SK-N-SH (cell line): ENCODE data around the gene SIRT2. TPM values are rescaled to one million over a fixed set of nuclear protein-coding genes. Genes with fewer than 3 reads are reported as not detected.

Source experiments
- CTCF ChIA-PET: fragments of 300-600, 350-600 bp; formaldehyde crosslinking; extraction: SDS; loops from one replicate; lab custom pipeline; 2021; lab: Yijun Ruan, JAX
- POLR2A ChIA-PET: fragments of 350-600 bp; sonication (Branson Sonifier 250); formaldehyde crosslinking; extraction: SDS; loops from one replicate; lab custom pipeline; 2020; ENCODE audit warnings: antibody characterized with exemption, inconsistent platforms; lab: Yijun Ruan, JAX
- DNase-seq: peaks from one replicate; pipeline ENCODE4 v3.0.0; 2012
- H2AFZ ChIP-seq: fragments of 200-600 bp; sonication (generic); 2 replicates; pipeline ENCODE4 v1.8.1; 2016; ENCODE audit warnings: antibody characterized with exemption, mild to moderate bottlenecking, low read depth
- H3F3A ChIP-seq: fragments of 200-600 bp; sonication (generic); replicated peaks from 2 replicates; pipeline ENCODE3; 2016; ENCODE audit warnings: antibody characterized with exemption, mild to moderate bottlenecking; ENCODE audit not compliant: insufficient read depth
- H3K27ac ChIP-seq, 2 experiments: fragments of 200-500 bp in 1 of 2; fragments of 200-600 bp in 1 of 2; sonication (Bioruptor generic) in 1 of 2; sonication (generic), shearing (Covaris generic) in 1 of 2; 2 replicates each; pipeline versions ENCODE4 v1.5.1 to v1.6.1; 2014 to 2016; ENCODE audit warnings: low read depth in 2 of 2, inconsistent platforms in 1 of 2, low read length in 1 of 2, mild to moderate bottlenecking in 1 of 2, mixed read lengths in 1 of 2
- H3K27me3 ChIP-seq: fragments of 200-600 bp; sonication (generic), shearing (Covaris generic); 2 replicates; pipeline ENCODE4 v1.6.1; 2016; ENCODE audit warnings: mixed run types; ENCODE audit not compliant: insufficient read depth
- H3K36me3 ChIP-seq, 2 experiments: fragments of 200-500 bp in 1 of 2; fragments of 200-600 bp in 1 of 2; sonication (Bioruptor generic) in 1 of 2; sonication (generic) in 1 of 2; replicated peaks in 1 of 2; 2 replicates each; pipeline versions ENCODE3 to v1.5.1; 2014 to 2016; ENCODE audit warnings: low read length in 1 of 2, mild to moderate bottlenecking in 1 of 2; ENCODE audit not compliant: insufficient read depth in 2 of 2, control insufficient read depth in 1 of 2
- H3K4me1 ChIP-seq, 2 experiments: fragments of 200-500 bp in 1 of 2; fragments of 200-600 bp in 1 of 2; sonication (Bioruptor generic) in 1 of 2; sonication (generic), shearing (Covaris generic) in 1 of 2; 2 replicates each; pipeline versions ENCODE4 v1.5.1 to v1.6.1; 2014 to 2016; ENCODE audit warnings: low read depth in 1 of 2, low read length in 1 of 2, mixed run types in 1 of 2; ENCODE audit not compliant: insufficient read depth in 2 of 2, control insufficient read depth in 1 of 2
- H3K4me2 ChIP-seq: fragments of 200-600 bp; sonication (generic), shearing (Covaris generic); 2 replicates; pipeline ENCODE4 v1.6.1; 2017; ENCODE audit warnings: mixed run types
- H3K4me3 ChIP-seq, 2 experiments: fragments of 200-500 bp in 1 of 2; fragments of 200-600 bp in 1 of 2; sonication (Bioruptor generic) in 1 of 2; sonication (generic), shearing (Covaris generic) in 1 of 2; 2 replicates each; pipeline versions ENCODE4 v1.5.1 to v1.8.1; 2014 to 2016; ENCODE audit warnings: low read depth in 2 of 2, inconsistent platforms in 1 of 2, low read length in 1 of 2, mild to moderate bottlenecking in 1 of 2, mixed read lengths in 1 of 2, moderate library complexity in 1 of 2
- H3K79me2 ChIP-seq: fragments of 200-600 bp; sonication (generic); 2 replicates; pipeline ENCODE4 v1.8.1; 2017; ENCODE audit warnings: mild to moderate bottlenecking; ENCODE audit not compliant: insufficient read depth
- H3K9ac ChIP-seq: fragments of 200-600 bp; sonication (generic); 2 replicates; pipeline ENCODE4 v1.6.1; 2017; ENCODE audit warnings: mixed run types
- H3K9me2 ChIP-seq: fragments of 200-600 bp; sonication (generic); 2 replicates; pipeline ENCODE4 v1.6.1; 2017; ENCODE audit warnings: mixed run types
- H3K9me3 ChIP-seq: fragments of 200-600 bp; sonication (generic); 2 replicates; pipeline ENCODE4 v1.6.1; 2017; ENCODE audit warnings: mixed run types, mild to moderate bottlenecking, moderate library complexity
- H4K20me1 ChIP-seq: fragments of 200-600 bp; sonication (generic); 2 replicates; pipeline ENCODE4 v1.6.1; 2017; ENCODE audit warnings: mild to moderate bottlenecking, mixed run types; ENCODE audit not compliant: insufficient read depth
- ELF1 ChIP-seq: IDR thresholded peaks from 2 replicates; pipeline ENCODE4 v1.4.0; 2012
- EP300 ChIP-seq, 2 experiments: IDR thresholded peaks; 2 replicates each; pipeline versions ENCODE4 v1.4.0 to v1.6.1; 2012; ENCODE audit warnings: borderline replicate concordance in 1 of 2, low read depth in 1 of 2, low read length in 1 of 2
- EZH2phosphoT487 ChIP-seq: fragments of 200-600 bp; sonication (generic); IDR thresholded peaks from 2 replicates; pipeline ENCODE4 v1.6.1; 2017; ENCODE audit warnings: low read depth, mixed run types, mild to moderate bottlenecking, antibody characterized with exemption, moderate library complexity, borderline replicate concordance
- FOSL2 ChIP-seq: IDR thresholded peaks from 2 replicates; pipeline ENCODE4 v1.4.0; 2012; ENCODE audit warnings: low read depth, mild to moderate bottlenecking, moderate library complexity, borderline replicate concordance
- JUND ChIP-seq: IDR thresholded peaks from 2 replicates; pipeline ENCODE4 v1.4.0; 2012
- MEF2A ChIP-seq: IDR thresholded peaks from 2 replicates; pipeline ENCODE4 v1.4.0; 2012; ENCODE audit warnings: low read depth, borderline replicate concordance
- MXI1 ChIP-seq: IDR thresholded peaks from 2 replicates; pipeline ENCODE4 v1.6.1; 2012; ENCODE audit warnings: mild to moderate bottlenecking, low read depth, low read length, improper control_type of control experiment
- NFIC ChIP-seq: IDR thresholded peaks from 2 replicates; pipeline ENCODE4 v1.4.0; 2012; ENCODE audit warnings: borderline replicate concordance
- NRF1 ChIP-seq: IDR thresholded peaks from 2 replicates; pipeline ENCODE4 v1.6.1; 2012; ENCODE audit warnings: low read depth, mild to moderate bottlenecking, low read length
- POLR2AphosphoS5 ChIP-seq: IDR thresholded peaks from 2 replicates; pipeline ENCODE4 v1.6.1; 2012; ENCODE audit warnings: low read depth, low read length
- RFX5 ChIP-seq: IDR thresholded peaks from 2 replicates; pipeline ENCODE4 v1.6.1; 2012; ENCODE audit warnings: mild to moderate bottlenecking, improper control_type of control experiment, low read length
- RXRA ChIP-seq: IDR thresholded peaks from 2 replicates; pipeline ENCODE4 v1.4.0; 2012; ENCODE audit warnings: low read depth, mild to moderate bottlenecking, borderline replicate concordance
- SIN3A ChIP-seq: IDR thresholded peaks from 2 replicates; pipeline ENCODE4 v1.6.1; 2012; ENCODE audit warnings: low read depth, mild to moderate bottlenecking, low read length, moderate library complexity, borderline replicate concordance
- TAF1 ChIP-seq: IDR thresholded peaks from 2 replicates; pipeline ENCODE4 v1.6.1; 2012; ENCODE audit warnings: low read depth, mild to moderate bottlenecking, low read length, moderate library complexity, borderline replicate concordance
- TCF12 ChIP-seq: IDR thresholded peaks from 2 replicates; pipeline ENCODE4 v1.4.0; 2012
- WGBS: methylation state at CpG from one replicate; pipeline ENCODE4 v1.1.6; 2017; ENCODE audit warnings: low lambda C conversion rate; 5-methylcytosine and 5-hydroxymethylcytosine counted together
- polyA plus RNA-seq, 3 experiments: library from polyadenylated mRNA; depleted of rRNA; stranded (reverse); fragments of >200 nt; gene quantifications; 2 replicates each; pipeline ENCODE4 v1.2.3, GENCODE V29; 2012
- TF ChIP-seq, protein P1 (sequence below): IDR thresholded peaks from 2 replicates; pipeline ENCODE4 v1.4.0; 2012; ENCODE audit warnings: low read depth
- TF ChIP-seq, protein P2 (sequence below): IDR thresholded peaks from 2 replicates; pipeline ENCODE4 v1.4.0; 2012; ENCODE audit warnings: low read depth, borderline replicate concordance
- TF ChIP-seq, protein P3 (sequence below): fragments of 150-350 bp; IDR thresholded peaks from 2 replicates; pipeline ENCODE4 v1.6.1; 2017; ENCODE audit warnings: antibody characterized with exemption, low read length, low read depth, borderline replicate concordance
- TF ChIP-seq, protein P4 (sequence below): IDR thresholded peaks from 2 replicates; pipeline ENCODE4 v1.4.0; 2012; ENCODE audit warnings: low read depth, borderline replicate concordance

The SIRT2 gene
- polyA plus RNA-seq, 1 of the 3 experiments (the other 2 are of a cell fraction): 39.3 TPM

DNA sequence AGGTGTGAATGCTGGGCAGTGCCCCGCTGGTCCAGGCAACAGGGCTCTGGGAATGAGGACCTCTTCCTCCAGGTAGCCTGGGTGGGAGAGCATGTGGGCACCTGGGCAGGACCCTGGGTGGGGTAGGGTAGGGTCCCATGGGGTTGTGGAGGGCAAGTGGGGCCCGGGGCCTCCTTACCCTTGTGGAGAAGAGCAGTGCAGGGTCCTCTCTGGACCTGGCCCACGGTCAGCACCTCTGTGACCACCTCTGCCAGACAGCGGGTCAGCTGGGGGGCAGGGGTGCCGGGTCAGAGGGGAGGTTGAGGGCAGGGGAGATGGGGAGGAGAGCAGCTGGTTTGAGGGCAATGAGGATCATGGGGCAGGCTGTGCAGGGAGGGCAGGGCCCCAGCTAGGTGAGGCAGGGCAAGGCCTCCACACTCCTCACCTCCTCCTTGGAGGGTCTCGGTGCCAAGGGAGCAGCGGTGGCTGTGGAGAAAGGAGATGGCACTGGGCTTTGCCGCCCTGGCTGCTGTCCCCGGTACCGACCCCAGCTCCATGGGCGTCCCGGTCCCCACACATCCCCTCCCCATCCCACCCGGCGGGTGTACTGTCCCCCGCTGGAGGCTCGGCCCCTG, 12.1 kb upstream of the SIRT2 start:
- Histone ChIP-seq H3K4me3 (no peak overlapping the region), H3K27ac (no peak overlapping the region), H3K9me2 (no peaks in the 10 kb centered on the region), H3K9ac (no peak overlapping the region), H3K79me2 (no peaks in the 10 kb centered on the region), H2AFZ (no peak overlapping the region), H3K4me1 (no peaks in the 10 kb centered on the region), H3K27me3 (no peaks in the 10 kb centered on the region), H4K20me1 (no peaks in the 10 kb centered on the region), H3K4me2 (no peak overlapping the region), H3K9me3 (no peaks in the 10 kb centered on the region), H3F3A (no peaks in the 10 kb centered on the region), H3K36me3 (peaks cover 0 to 7% of the 10 kb centered on the region in 2 experiments)
- 80% methylated on average over 6 of the region's 16 CpGs for WGBS
- ChIA-PET CTCF (interaction anchor here (1.0 to 1.6 kb wide), 3 partner anchors 19 to 508 kb away, joined by 3 to 5 read pairs (median 3); partner anchors contain the start of genes FAM98C, MRPS12 and SARS2), POLR2A (no interaction called here)
- TF ChIP-seq, protein P1, sequence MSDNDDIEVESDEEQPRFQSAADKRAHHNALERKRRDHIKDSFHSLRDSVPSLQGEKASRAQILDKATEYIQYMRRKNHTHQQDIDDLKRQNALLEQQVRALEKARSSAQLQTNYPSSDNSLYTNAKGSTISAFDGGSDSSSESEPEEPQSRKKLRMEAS: no peak
- TF ChIP-seq FOSL2 (no peak), NFIC (no peak), NRF1 (no peak), ELF1 (no peak), MXI1 (no peak), JUND (no peak), SIN3A (no peak), EP300 (IDR thresholded peaks at IDR 0.05; ENCODE audit: borderline replicate concordance in 1 of 2, low read depth in 1 of 2, low read length in 1 of 2) (no peak), TCF12 (no peak)
- TF ChIP-seq, protein P2, sequence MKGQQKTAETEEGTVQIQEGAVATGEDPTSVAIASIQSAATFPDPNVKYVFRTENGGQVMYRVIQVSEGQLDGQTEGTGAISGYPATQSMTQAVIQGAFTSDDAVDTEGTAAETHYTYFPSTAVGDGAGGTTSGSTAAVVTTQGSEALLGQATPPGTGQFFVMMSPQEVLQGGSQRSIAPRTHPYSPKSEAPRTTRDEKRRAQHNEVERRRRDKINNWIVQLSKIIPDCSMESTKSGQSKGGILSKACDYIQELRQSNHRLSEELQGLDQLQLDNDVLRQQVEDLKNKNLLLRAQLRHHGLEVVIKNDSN: no peak
- TF ChIP-seq, protein P3, sequence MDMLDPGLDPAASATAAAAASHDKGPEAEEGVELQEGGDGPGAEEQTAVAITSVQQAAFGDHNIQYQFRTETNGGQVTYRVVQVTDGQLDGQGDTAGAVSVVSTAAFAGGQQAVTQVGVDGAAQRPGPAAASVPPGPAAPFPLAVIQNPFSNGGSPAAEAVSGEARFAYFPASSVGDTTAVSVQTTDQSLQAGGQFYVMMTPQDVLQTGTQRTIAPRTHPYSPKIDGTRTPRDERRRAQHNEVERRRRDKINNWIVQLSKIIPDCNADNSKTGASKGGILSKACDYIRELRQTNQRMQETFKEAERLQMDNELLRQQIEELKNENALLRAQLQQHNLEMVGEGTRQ: no peak
- no peak for DNase-seq

DNA sequence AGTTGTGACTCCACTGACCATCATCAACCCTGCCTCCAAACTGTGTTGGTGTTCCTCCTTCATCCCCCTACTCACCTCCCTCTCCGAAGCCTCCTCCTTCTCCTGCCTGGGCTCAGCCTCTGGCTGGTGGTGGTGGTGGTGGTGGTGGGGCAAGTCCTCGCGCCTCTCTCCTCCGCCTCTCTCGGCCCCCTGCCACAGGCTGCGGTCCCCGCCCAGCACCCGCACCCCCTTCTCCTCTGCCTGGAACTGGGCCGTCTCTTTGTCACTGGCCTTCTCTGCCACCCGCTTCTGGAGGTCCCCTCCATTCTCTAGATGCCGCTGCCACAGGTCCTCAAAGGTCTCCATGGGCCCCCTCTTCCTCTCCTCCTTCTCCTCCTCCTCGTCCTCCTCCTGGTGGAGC, 11.1 kb upstream of the SIRT2 start:
- ChIA-PET CTCF (no interaction called here), POLR2A (no interaction called here)
- Histone ChIP-seq H3K4me3 (no peak overlapping the region), H3K27ac (no peak overlapping the region), H3K9me3 (no peaks in the 10 kb centered on the region), H4K20me1 (no peaks in the 10 kb centered on the region), H3K27me3 (no peaks in the 10 kb centered on the region), H3K79me2 (no peaks in the 10 kb centered on the region), H2AFZ (no peak overlapping the region), H3K4me2 (no peak overlapping the region), H3K4me1 (no peaks in the 10 kb centered on the region), H3K36me3 (peaks cover 0 to 9% of the 10 kb centered on the region in 2 experiments), H3F3A (no peaks in the 10 kb centered on the region), H3K9me2 (no peaks in the 10 kb centered on the region), H3K9ac (no peak overlapping the region)
- DNase-seq: no peak
- WGBS: 93% methylated on average over 12 of the region's 12 CpGs
- TF ChIP-seq RFX5 (no peak), TCF12 (no peak), FOSL2 (no peak), EZH2phosphoT487 (no peak), MEF2A (no peak), EP300 (IDR thresholded peaks at IDR 0.05; ENCODE audit: borderline replicate concordance in 1 of 2, low read depth in 1 of 2, low read length in 1 of 2) (no peak), TAF1 (no peak), POLR2AphosphoS5 (no peak), SIN3A (no peak), RXRA (no peak)
- TF ChIP-seq, protein P4, sequence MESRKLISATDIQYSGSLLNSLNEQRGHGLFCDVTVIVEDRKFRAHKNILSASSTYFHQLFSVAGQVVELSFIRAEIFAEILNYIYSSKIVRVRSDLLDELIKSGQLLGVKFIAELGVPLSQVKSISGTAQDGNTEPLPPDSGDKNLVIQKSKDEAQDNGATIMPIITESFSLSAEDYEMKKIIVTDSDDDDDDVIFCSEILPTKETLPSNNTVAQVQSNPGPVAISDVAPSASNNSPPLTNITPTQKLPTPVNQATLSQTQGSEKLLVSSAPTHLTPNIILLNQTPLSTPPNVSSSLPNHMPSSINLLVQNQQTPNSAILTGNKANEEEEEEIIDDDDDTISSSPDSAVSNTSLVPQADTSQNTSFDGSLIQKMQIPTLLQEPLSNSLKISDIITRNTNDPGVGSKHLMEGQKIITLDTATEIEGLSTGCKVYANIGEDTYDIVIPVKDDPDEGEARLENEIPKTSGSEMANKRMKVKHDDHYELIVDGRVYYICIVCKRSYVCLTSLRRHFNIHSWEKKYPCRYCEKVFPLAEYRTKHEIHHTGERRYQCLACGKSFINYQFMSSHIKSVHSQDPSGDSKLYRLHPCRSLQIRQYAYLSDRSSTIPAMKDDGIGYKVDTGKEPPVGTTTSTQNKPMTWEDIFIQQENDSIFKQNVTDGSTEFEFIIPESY: no peak
